Osteoblast (primary cell): ENCODE data around the gene IFNAR1. TPM values are rescaled to one million over a fixed set of nuclear protein-coding genes. Genes with fewer than 3 reads are reported as not detected.
"Not testable (repeated sequence)": the region's sequence is repeated elsewhere in the genome, so short reads cannot be mapped to it uniquely, and the experiment has no call there.

Experiments
- DNase-seq: peaks from one replicate; pipeline ENCODE4 v3.0.0; 2011; ENCODE audit warnings: low spot score, mixed read lengths; ENCODE audit not compliant: insufficient read length; ENCODE audit errors: missing footprints
- H2AFZ ChIP-seq: 2 replicates; pipeline ENCODE4 v1.6.0; 2011; ENCODE audit warnings: mild to moderate bottlenecking, low read length
- H3K27ac ChIP-seq: 2 replicates; pipeline ENCODE4 v1.5.1; 2011; ENCODE audit warnings: mild to moderate bottlenecking, low read depth, low read length, moderate library complexity
- H3K27me3 ChIP-seq: 2 replicates; pipeline ENCODE4 v1.6.0; 2012; ENCODE audit warnings: mild to moderate bottlenecking, control low read depth, inconsistent platforms, low read length, moderate library complexity; ENCODE audit not compliant: insufficient read depth
- H3K36me3 ChIP-seq: 2 replicates; pipeline ENCODE4 v1.5.1; 2011; ENCODE audit warnings: mild to moderate bottlenecking, low read length, control low read depth, moderate library complexity; ENCODE audit not compliant: insufficient read depth
- H3K4me1 ChIP-seq: 2 replicates; pipeline ENCODE4 v1.5.1; 2011; ENCODE audit warnings: mild to moderate bottlenecking, low read length, control low read depth, moderate library complexity; ENCODE audit not compliant: insufficient read depth
- H3K4me2 ChIP-seq: 2 replicates; pipeline ENCODE4 v1.6.0; 2011; ENCODE audit warnings: mild to moderate bottlenecking, low read length; ENCODE audit not compliant: insufficient read depth
- H3K4me3 ChIP-seq: fragments of 200-600 bp; sonication (generic); 3 replicates; pipeline ENCODE4 v1.5.1; 2012; ENCODE audit warnings: mild to moderate bottlenecking, low read length, inconsistent platforms; ENCODE audit not compliant: insufficient read depth
- H3K79me2 ChIP-seq: 2 replicates; pipeline ENCODE4 v1.6.0; 2012; ENCODE audit warnings: mild to moderate bottlenecking, low read length, control low read depth, inconsistent platforms; ENCODE audit not compliant: insufficient read depth
- H3K9me3 ChIP-seq: 2 replicates; pipeline ENCODE4 v1.5.1; 2011; ENCODE audit warnings: low read depth, low read length, control low read depth
- H4K20me1 ChIP-seq: 2 replicates; pipeline ENCODE4 v1.6.0; 2012; ENCODE audit warnings: mild to moderate bottlenecking, low read length, control low read depth; ENCODE audit not compliant: insufficient read depth
- CTCF ChIP-seq: IDR thresholded peaks from 2 replicates; pipeline ENCODE4 v1.5.1; 2011; ENCODE audit warnings: mild to moderate bottlenecking, low read depth, low read length, moderate library complexity; ENCODE audit errors: extremely low read depth
- total RNA-seq: library from RNA; depleted of rRNA; stranded (reverse); fragments of >200 nt; gene quantifications from 2 replicates; pipeline ENCODE4 v1.2.3, GENCODE V29; 2012

The IFNAR1 gene
- total RNA-seq, 1 donor = 26.1 TPM

- peaks cover 11% of the 10 kb centered on the region for H3K36me3 ChIP-seq
- no peaks in the 10 kb centered on the region for H3K9me3 ChIP-seq
- H3K27me3 ChIP-seq = no peaks in the 10 kb centered on the region
- no peaks in the 10 kb centered on the region for H4K20me1 ChIP-seq
- H3K79me2 ChIP-seq = no peaks in the 10 kb centered on the region
- peaks cover 16% of the 10 kb centered on the region for H3K4me1 ChIP-seq
- no peak overlapping the region for H3K4me3 ChIP-seq
- H3K27ac ChIP-seq = peak overlapping the region; percentile 37
- DNase-seq = peak; percentile 29
- H2AFZ ChIP-seq = no peak overlapping the region
- H3K4me2 ChIP-seq = peak overlapping the region; percentile 59
- TF ChIP-seq CTCF = no peak
Observed at GRCh38 chr21:33360281-33360680, 35.5 kb downstream of the IFNAR1 start.

GRCh38 chr21:33360881-33361602, 36.3 kb downstream of the IFNAR1 start:
- peak; percentile 89 for TF ChIP-seq CTCF
- H3K79me2 ChIP-seq = no peaks in the 10 kb centered on the region
- H3K36me3 ChIP-seq = peaks cover 5% of the 10 kb centered on the region
- H3K9me3 ChIP-seq = no peaks in the 10 kb centered on the region
- no peaks in the 10 kb centered on the region for H3K27me3 ChIP-seq
- no peak overlapping the region for H2AFZ ChIP-seq
- H3K4me1 ChIP-seq = peaks cover 16% of the 10 kb centered on the region
- no peaks in the 10 kb centered on the region for H4K20me1 ChIP-seq
- H3K27ac ChIP-seq = peak overlapping the region; percentile 37
- peak overlapping the region; percentile 59 for H3K4me2 ChIP-seq
- DNase-seq = peak; percentile 76
- H3K4me3 ChIP-seq = peak overlapping the region; percentile 13

GRCh38 chr21:33362044-33362555, 37.3 kb downstream of the IFNAR1 start:
- TF ChIP-seq CTCF = no peak
- Histone ChIP-seq H3K4me2 (peak overlapping the region; percentile 20), H2AFZ (no peak overlapping the region), H3K4me3 (no peak overlapping the region), H3K4me1 (peaks cover 16% of the 10 kb centered on the region), H3K79me2 (no peaks in the 10 kb centered on the region), H3K27ac (no peak overlapping the region), H3K27me3 (no peaks in the 10 kb centered on the region), H3K36me3 (no peaks in the 10 kb centered on the region), H3K9me3 (peaks cover 1% of the 10 kb centered on the region), H4K20me1 (no peaks in the 10 kb centered on the region)
- DNase-seq = no peak

- not testable (repeated sequence) for H3K79me2 ChIP-seq, H3K4me3 ChIP-seq, H3K27me3 ChIP-seq, H2AFZ ChIP-seq, H3K36me3 ChIP-seq, DNase-seq, H3K4me2 ChIP-seq, H4K20me1 ChIP-seq, H3K27ac ChIP-seq
- Histone ChIP-seq H3K9me3 (peaks cover 12% of the 10 kb centered on the region), H3K4me1 (peaks cover 16% of the 10 kb centered on the region)
Observed at GRCh38 chr21:33363911-33364609, 39.3 kb downstream of the IFNAR1 start.
